ENCODE results near the gene ECE1.
A peak's percentile ranks its signal among the peaks of the same experiment; 100 is the strongest.

GRCh38 chr1:21271550-21271949 lies 18.7 kb downstream of the ECE1 start:
- TF ChIP-seq CTCF (IDR thresholded peaks at IDR 0.05): no peak
- peak in 1 of 3 donors; percentile 6 for TF ChIP-seq POLR2A (IDR thresholded peaks at IDR 0.05)
